Esophagus muscularis mucosa (tissue), 4 donors: ENCODE results near the gene RGS2. TPM values are rescaled to one million over a fixed set of nuclear protein-coding genes. Genes with fewer than 3 reads are reported as not detected.

Source experiments
- DNase-seq: peaks from one replicate; pipeline ENCODE4 v3.0.0-alpha.2; 2017; ENCODE audit errors: extremely low spot score
- H3K27ac ChIP-seq, 4 donors: fragments of 200-600 bp; sonication (generic); replicated peaks in 1 of 4; 1 replicate in 3 of 4; 2 replicates in 1 of 4; pipeline ENCODE4 v1.5.1; 2016 to 2019; ENCODE audit warnings: mild to moderate bottlenecking in 1 of 4
- H3K27me3 ChIP-seq, 4 donors: fragments of 200-600 bp; sonication (generic); one replicate each; pipeline versions ENCODE4 v1.5.1 to v1.6.0; 2016 to 2019
- H3K36me3 ChIP-seq, 4 donors: fragments of 200-600 bp; sonication (generic); one replicate each; pipeline ENCODE4 v1.5.1; 2016 to 2019
- H3K4me1 ChIP-seq, 4 donors: fragments of 200-600 bp; sonication (generic); one replicate each; pipeline ENCODE4 v1.5.1; 2016 to 2019
- H3K4me3 ChIP-seq, 4 donors: fragments of 200-600 bp; sonication (generic); 1 replicate in 2 of 4; 2 replicates in 2 of 4; pipeline ENCODE4 v1.5.1; 2016 to 2019; ENCODE audit warnings: mild to moderate bottlenecking in 4 of 4, moderate library complexity in 1 of 4
- H3K9me3 ChIP-seq, 4 donors: fragments of 200-600 bp; sonication (generic); 1 replicate in 3 of 4; 2 replicates in 1 of 4; pipeline ENCODE4 v1.5.1; 2016 to 2019
- EP300 ChIP-seq: sonication (generic); formaldehyde crosslinking; IDR thresholded peaks from one replicate; pipeline ENCODE4 v1.6.1; 2017; ENCODE audit warnings: antibody characterized with exemption
- POLR2A ChIP-seq: fragments of 450-650 bp; IDR thresholded peaks from one replicate; pipeline ENCODE4 v1.6.1; 2017; ENCODE audit warnings: antibody characterized with exemption, moderate library complexity, mild to moderate bottlenecking, low read depth
- POLR2AphosphoS5 ChIP-seq, 2 donors: sonication (generic); formaldehyde crosslinking; IDR thresholded peaks; one replicate each; pipeline ENCODE4 v1.6.1; 2017; ENCODE audit warnings: antibody characterized with exemption in 2 of 2
- WGBS: methylation state at CpG from one replicate; pipeline ENCODE4 v1.1.5; 2018; 5-methylcytosine and 5-hydroxymethylcytosine counted together
- intact Hi-C: fragments of 100-400 bp; cut with DNase I; formaldehyde crosslinking; loops from one replicate; pipeline ENCODE4 v1.15.1; 2023
- total RNA-seq, 4 donors: library from RNA; depleted of rRNA; stranded (reverse); fragments of >200 nt; gene quantifications; one replicate each; pipeline versions ENCODE4 v1.1.0 to v1.2.1, GENCODE V29; 2016
- TF ChIP-seq, protein P1 (sequence below), 3 experiments: fragments of 200-600 bp in 2 of 3; fragments of 450-650 bp in 1 of 3; sonication (generic) in 2 of 3; IDR thresholded peaks; one replicate each; pipeline ENCODE4 v1.5.1; 2017 to 2019; ENCODE audit warnings: antibody characterized with exemption in 3 of 3, mild to moderate bottlenecking in 2 of 3, moderate library complexity in 1 of 3

Gene RGS2
- total RNA-seq, 4 donors from 2014 or later: 337 to 754 (median 525) TPM

- Histone ChIP-seq H3K9me3 (no peaks in the 10 kb centered on the region), H3K27me3 (no peaks in the 10 kb centered on the region), H3K27ac (no peak overlapping the region), H3K36me3 (no peaks in the 10 kb centered on the region), H3K4me3 (no peak overlapping the region), H3K4me1 (peaks cover 0 to 4% (median 0%) of the 10 kb centered on the region in 4 donors)
- intact Hi-C loops: no loop called here
- TF ChIP-seq POLR2AphosphoS5 (IDR thresholded peaks at IDR 0.05): no peak
- no peak for TF ChIP-seq POLR2A
- TF ChIP-seq, protein P1, sequence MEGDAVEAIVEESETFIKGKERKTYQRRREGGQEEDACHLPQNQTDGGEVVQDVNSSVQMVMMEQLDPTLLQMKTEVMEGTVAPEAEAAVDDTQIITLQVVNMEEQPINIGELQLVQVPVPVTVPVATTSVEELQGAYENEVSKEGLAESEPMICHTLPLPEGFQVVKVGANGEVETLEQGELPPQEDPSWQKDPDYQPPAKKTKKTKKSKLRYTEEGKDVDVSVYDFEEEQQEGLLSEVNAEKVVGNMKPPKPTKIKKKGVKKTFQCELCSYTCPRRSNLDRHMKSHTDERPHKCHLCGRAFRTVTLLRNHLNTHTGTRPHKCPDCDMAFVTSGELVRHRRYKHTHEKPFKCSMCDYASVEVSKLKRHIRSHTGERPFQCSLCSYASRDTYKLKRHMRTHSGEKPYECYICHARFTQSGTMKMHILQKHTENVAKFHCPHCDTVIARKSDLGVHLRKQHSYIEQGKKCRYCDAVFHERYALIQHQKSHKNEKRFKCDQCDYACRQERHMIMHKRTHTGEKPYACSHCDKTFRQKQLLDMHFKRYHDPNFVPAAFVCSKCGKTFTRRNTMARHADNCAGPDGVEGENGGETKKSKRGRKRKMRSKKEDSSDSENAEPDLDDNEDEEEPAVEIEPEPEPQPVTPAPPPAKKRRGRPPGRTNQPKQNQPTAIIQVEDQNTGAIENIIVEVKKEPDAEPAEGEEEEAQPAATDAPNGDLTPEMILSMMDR (IDR thresholded peaks at IDR 0.05): no peak
- no peak for TF ChIP-seq EP300
- DNase-seq: no peak
- 91% methylated on average over 1 of the region's 1 CpG for WGBS
Measured at GRCh38 chr1:192844360-192844759, 35.5 kb downstream of the RGS2 start.

DNA sequence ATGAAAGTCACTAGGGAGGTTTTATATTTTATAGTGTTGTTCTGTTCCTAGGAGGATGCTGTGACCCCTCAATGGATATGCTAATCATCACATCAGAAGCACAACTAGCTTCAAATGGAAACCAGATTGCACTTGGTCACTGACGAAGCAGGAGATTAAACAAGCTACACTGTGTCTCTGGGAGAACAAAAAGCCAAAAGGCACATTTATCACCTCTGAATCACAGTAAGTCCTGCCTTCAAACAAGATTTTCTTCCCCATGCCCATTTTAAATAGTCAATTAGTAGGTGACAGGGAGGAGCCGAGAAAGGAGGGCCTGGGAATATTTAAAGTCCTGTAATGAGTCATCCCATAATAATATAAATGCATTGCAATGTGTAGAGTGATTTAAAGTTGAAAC lies 38.1 kb downstream of the RGS2 start:
- Histone ChIP-seq H3K4me3 (no peak overlapping the region), H3K36me3 (no peaks in the 10 kb centered on the region), H3K27me3 (no peaks in the 10 kb centered on the region), H3K9me3 (no peaks in the 10 kb centered on the region), H3K27ac (no peak overlapping the region), H3K4me1 (peaks cover 0 to 3% (median 0%) of the 10 kb centered on the region in 4 donors)
- TF ChIP-seq, protein P1 (IDR thresholded peaks at IDR 0.05): no peak
- TF ChIP-seq EP300: no peak
- TF ChIP-seq POLR2AphosphoS5 (IDR thresholded peaks at IDR 0.05): no peak
- no peak for TF ChIP-seq POLR2A
- 80% methylated on average over 2 of the region's 2 CpGs for WGBS
- intact Hi-C loops: no loop called here
- DNase-seq: no peak

- TF ChIP-seq, protein P1 (IDR thresholded peaks at IDR 0.05): no peak
- TF ChIP-seq POLR2A (no peak), EP300 (no peak), POLR2AphosphoS5 (IDR thresholded peaks at IDR 0.05) (no peak)
- H3K27ac ChIP-seq: no peak overlapping the region
- intact Hi-C loops: no loop called here
- H3K36me3 ChIP-seq: no peaks in the 10 kb centered on the region
- no peaks in the 10 kb centered on the region for H3K27me3 ChIP-seq
- no peak overlapping the region for H3K4me3 ChIP-seq
- DNase-seq: no peak
- H3K9me3 ChIP-seq: no peaks in the 10 kb centered on the region
- WGBS: 35% methylated on average over 1 of the region's 1 CpG
- peaks cover 0 to 8% (median 0%) of the 10 kb centered on the region in 4 donors for H3K4me1 ChIP-seq
Measured at GRCh38 chr1:192849011-192849410, 40.2 kb downstream of the RGS2 start.

GRCh38 chr1:192849442-192849841 lies 40.6 kb downstream of the RGS2 start:
- H3K36me3 ChIP-seq: no peaks in the 10 kb centered on the region
- no peak overlapping the region for H3K4me3 ChIP-seq
- H3K27me3 ChIP-seq: no peaks in the 10 kb centered on the region
- 96% methylated on average over 3 of the region's 3 CpGs for WGBS
- H3K27ac ChIP-seq: no peak overlapping the region
- H3K9me3 ChIP-seq: no peaks in the 10 kb centered on the region
- no peak for DNase-seq
- H3K4me1 ChIP-seq: peaks cover 0 to 8% (median 0%) of the 10 kb centered on the region in 4 donors
- intact Hi-C loops: no loop called here
- no peak for TF ChIP-seq POLR2AphosphoS5 (IDR thresholded peaks at IDR 0.05)

DNA sequence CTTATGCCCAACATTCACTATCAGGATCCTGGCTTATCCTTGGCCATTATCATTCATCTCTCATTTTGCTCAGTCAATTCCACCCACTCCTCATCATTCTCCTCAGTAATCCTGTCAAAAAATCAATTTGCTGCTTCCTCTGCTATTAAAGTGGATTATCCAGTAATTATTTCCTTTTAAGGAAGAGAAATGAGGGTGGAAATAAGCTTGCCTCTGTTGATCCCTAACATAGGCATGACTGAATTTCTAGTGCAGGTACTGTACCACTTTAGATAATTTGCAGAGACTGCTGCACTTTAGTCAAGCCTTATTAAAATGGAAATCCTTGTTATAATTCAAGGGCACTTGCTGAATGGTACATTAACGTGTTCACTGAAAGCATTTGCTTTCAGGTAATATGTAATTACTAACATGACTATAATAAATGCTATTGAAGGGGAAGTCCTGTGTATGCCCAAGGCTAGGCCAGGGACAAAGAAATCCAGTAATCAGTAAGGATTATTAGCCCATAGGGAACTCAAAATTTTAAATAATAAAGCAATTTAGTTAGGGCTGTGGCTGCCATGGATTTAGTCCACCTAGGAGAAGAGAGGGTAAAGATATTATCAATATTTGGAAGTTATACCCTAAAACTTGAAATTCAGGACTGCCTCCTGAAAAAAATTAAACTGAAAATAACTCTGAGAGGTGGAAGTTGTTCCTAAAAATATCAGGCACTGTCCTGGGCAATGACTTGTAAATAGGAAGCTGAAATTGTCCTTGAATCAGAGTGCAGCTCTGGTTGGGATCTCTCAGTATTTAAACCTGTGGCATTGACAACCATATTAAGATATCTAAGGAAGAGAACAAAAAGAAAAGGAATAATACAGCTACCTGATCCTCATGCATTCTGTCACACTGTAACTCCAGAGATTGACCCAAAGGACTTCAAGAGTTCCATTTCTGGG lies 43.4 kb downstream of the RGS2 start:
- no peak for DNase-seq
- WGBS: 0% methylated on average over 1 of the region's 1 CpG
- intact Hi-C loops: no loop called here
- Histone ChIP-seq H3K36me3 (no peaks in the 10 kb centered on the region), H3K27me3 (no peaks in the 10 kb centered on the region), H3K27ac (no peak overlapping the region), H3K4me1 (peaks cover 0 to 8% (median 0%) of the 10 kb centered on the region in 4 donors), H3K9me3 (no peaks in the 10 kb centered on the region), H3K4me3 (no peak overlapping the region)
- no peak for TF ChIP-seq POLR2AphosphoS5 (IDR thresholded peaks at IDR 0.05)
- TF ChIP-seq, protein P1 (IDR thresholded peaks at IDR 0.05): no peak
- TF ChIP-seq EP300: no peak
- TF ChIP-seq POLR2A: no peak
